WTC11 (cell line): Measurements from ENCODE around the gene PTPRK. TPM values are rescaled to one million over a fixed set of nuclear protein-coding genes. Genes with fewer than 3 reads are reported as not detected.

Experiments used
- ATAC-seq: fragments of 200-7000 bp; cut with Tn5 transposase; 2 replicates; pipeline ENCODE4 v1.10.0; 2021; ENCODE audit warnings: mild to moderate bottlenecking, moderate library complexity
- CTCF ChIA-PET: fragments of 300-600 bp; sonication (Branson Sonifier 250); formaldehyde crosslinking; loops from one replicate; lab custom pipeline; 2021; ENCODE audit warnings: antibody characterized with exemption; lab: Charles Lee
- POLR2A ChIA-PET: fragments of 350-600 bp; sonication (Branson Sonifier 250); formaldehyde crosslinking; loops from one replicate; lab custom pipeline; 2021; ENCODE audit warnings: antibody characterized with exemption; lab: Charles Lee
- DNase-seq: peaks from one replicate; pipeline ENCODE4 v3.0.0; 2021; ENCODE audit warnings: low spot score
- H3K27ac Mint-ChIP-seq: 2 replicates; pipeline ENCODE4 v1.8.0; 2021; ENCODE audit warnings: mixed read lengths
- H3K27me3 Mint-ChIP-seq: 2 replicates; pipeline ENCODE4 v1.8.0; 2021; ENCODE audit warnings: low read depth, mild to moderate bottlenecking, moderate library complexity, mixed read lengths
- H3K36me3 Mint-ChIP-seq: 2 replicates; pipeline ENCODE4 v1.8.0; 2021; ENCODE audit warnings: mixed read lengths
- H3K4me1 Mint-ChIP-seq: 2 replicates; pipeline ENCODE4 v1.8.0; 2022; ENCODE audit warnings: mixed read lengths
- H3K4me3 Mint-ChIP-seq: 2 replicates; pipeline ENCODE4 v1.8.0; 2021; ENCODE audit warnings: mild to moderate bottlenecking, moderate library complexity, mixed read lengths
- H3K9me3 Mint-ChIP-seq: 2 replicates; pipeline ENCODE4 v1.8.0; 2021; ENCODE audit warnings: mixed read lengths
- GRHL2 ChIP-seq: fragments of 250-450 bp; sonication (Bioruptor Pico); IDR thresholded peaks from 2 replicates; pipeline ENCODE4 v1.8.0; 2022; ENCODE audit warnings: mild to moderate bottlenecking, moderate library complexity; ENCODE audit not compliant: insufficient replicate concordance, severe bottlenecking
- JUN ChIP-seq: sonication (generic); formaldehyde crosslinking; IDR thresholded peaks from 2 replicates; pipeline ENCODE4 v1.8.0; 2023; ENCODE audit warnings: mild to moderate bottlenecking, missing genetic modification reagents
- RORB ChIP-seq: fragments of 250-450 bp; sonication (Bioruptor Pico); IDR thresholded peaks from 2 replicates; pipeline ENCODE4 v1.9.0; 2021; ENCODE audit warnings: mild to moderate bottlenecking
- ZBTB21 ChIP-seq: sonication (generic); formaldehyde crosslinking; IDR thresholded peaks from 2 replicates; pipeline ENCODE4 v1.8.1; 2023; ENCODE audit warnings: mild to moderate bottlenecking, missing genetic modification reagents, borderline replicate concordance
- total RNA-seq: library from RNA; stranded (reverse); gene quantifications from 3 replicates; pipeline ENCODE4 v1.2.3, GENCODE V29; 2021
- TF ChIP-seq, protein P1 (sequence below): sonication (generic); formaldehyde crosslinking; IDR thresholded peaks from 2 replicates; pipeline ENCODE4 v1.8.1; 2022; ENCODE audit warnings: mild to moderate bottlenecking, missing genetic modification reagents, moderate library complexity, borderline replicate concordance
- TF ChIP-seq, protein P2 (sequence below): fragments of 250-450 bp; sonication (Bioruptor Pico); conservative IDR thresholded peaks from 2 replicates; pipeline ENCODE4 v1.9.0; 2021; ENCODE audit warnings: mild to moderate bottlenecking
- TF ChIP-seq, protein P3 (sequence below): sonication (generic); formaldehyde crosslinking; IDR thresholded peaks from 2 replicates; pipeline ENCODE4 v1.8.0; 2023; ENCODE audit warnings: missing genetic modification reagents
- TF ChIP-seq, protein P4 (sequence below): sonication (generic); formaldehyde crosslinking; IDR thresholded peaks from 2 replicates; pipeline ENCODE4 v1.8.1; 2023; ENCODE audit warnings: mild to moderate bottlenecking, missing genetic modification reagents, moderate library complexity
- TF ChIP-seq, protein P5 (sequence below): fragments of 250-450 bp; sonication (Bioruptor Pico); IDR thresholded peaks from 2 replicates; pipeline ENCODE4 v1.9.0; 2021; ENCODE audit warnings: moderate library complexity, mild to moderate bottlenecking, inconsistent platforms, borderline replicate concordance
- TF ChIP-seq, protein P6 (sequence below): fragments of 250-450 bp; sonication (Bioruptor Pico); IDR thresholded peaks from 2 replicates; pipeline ENCODE4 v2.1.2; 2022; ENCODE audit warnings: mild to moderate bottlenecking, moderate library complexity
- TF ChIP-seq, protein P7 (sequence below): sonication (generic); formaldehyde crosslinking; IDR thresholded peaks from 2 replicates; pipeline ENCODE4 v1.8.0; 2022; ENCODE audit warnings: mild to moderate bottlenecking, missing genetic modification reagents
- TF ChIP-seq, protein P8 (sequence below): sonication (generic); formaldehyde crosslinking; IDR thresholded peaks from 2 replicates; pipeline ENCODE4 v1.8.0; 2022; ENCODE audit warnings: mild to moderate bottlenecking, missing genetic modification reagents

Gene PTPRK
- total RNA-seq, 1 experiment from 2014 or later: 44.8 TPM

DNA sequence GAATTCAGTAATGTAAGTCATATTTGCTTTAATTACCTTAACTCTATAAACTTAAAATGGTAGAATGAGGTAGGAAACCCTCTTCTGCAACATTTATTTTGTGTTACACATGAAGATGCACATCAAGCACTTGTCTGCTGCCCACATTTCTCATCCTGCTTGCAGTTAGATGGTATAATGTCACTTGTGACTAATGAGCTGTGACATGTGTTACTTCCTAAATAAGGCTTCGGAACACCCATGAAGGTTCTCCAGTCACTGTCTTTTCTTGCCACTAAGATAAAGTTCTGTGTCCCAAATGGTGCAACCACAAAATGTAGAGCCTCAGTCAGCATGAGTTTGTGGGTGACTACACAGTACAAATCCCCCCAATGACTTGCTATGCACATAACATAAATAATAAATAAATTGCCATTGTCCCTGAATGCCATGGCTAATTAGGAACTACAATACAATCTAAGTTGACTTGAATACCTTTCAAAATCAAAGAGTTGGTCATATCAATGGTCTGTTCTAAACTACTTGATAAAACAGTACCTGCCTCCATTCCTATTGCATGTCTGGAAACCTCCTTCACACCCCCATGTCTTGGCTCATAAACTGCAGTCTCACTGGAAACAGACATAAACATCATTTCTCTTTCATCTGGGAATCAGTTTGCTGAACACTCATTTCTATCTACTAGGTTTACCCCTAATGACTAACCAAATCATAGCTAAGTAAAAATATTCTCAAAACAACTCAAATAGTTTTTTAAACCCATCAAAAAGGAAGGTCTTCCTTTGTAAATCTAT, 157.2 kb downstream of the PTPRK start (continued):
- TF ChIP-seq, protein P1, sequence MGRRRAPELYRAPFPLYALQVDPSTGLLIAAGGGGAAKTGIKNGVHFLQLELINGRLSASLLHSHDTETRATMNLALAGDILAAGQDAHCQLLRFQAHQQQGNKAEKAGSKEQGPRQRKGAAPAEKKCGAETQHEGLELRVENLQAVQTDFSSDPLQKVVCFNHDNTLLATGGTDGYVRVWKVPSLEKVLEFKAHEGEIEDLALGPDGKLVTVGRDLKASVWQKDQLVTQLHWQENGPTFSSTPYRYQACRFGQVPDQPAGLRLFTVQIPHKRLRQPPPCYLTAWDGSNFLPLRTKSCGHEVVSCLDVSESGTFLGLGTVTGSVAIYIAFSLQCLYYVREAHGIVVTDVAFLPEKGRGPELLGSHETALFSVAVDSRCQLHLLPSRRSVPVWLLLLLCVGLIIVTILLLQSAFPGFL (CRISPR knock-in tag): no peak
- TF ChIP-seq, protein P2, sequence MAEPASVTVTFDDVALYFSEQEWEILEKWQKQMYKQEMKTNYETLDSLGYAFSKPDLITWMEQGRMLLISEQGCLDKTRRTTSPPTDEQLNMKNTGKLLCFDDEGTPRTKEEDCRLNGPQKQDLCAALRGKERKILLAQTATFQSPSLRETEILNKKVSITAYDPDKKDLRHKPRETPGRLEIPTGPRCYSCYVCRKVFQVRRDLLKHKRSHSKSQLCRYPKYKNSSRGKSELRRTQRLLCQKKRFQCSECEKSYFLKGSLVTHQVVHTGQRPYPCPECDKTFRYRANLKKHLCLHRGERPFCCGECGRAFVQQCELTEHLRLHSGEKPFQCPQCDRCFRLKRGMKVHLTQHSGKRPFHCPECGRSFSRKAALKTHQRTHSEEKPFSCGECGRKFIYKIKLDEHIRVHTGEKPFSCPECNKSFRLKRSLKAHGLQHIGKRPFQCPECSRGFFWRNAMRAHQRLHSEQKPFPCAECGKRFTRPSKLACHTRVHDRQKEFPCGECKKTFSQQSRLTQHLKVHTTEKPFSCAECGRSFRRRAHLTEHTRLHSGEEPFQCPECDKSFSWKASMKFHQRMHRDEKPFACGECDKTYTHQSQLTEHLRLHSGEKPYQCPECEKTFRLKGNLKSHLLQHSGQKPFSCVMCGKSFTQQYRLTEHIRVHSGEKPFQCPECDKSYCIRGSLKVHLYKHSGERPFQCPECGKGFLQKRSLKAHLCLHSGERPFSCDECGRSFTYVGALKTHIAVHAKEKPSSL (CRISPR knock-in tag): no peak
- TF ChIP-seq, protein P3, sequence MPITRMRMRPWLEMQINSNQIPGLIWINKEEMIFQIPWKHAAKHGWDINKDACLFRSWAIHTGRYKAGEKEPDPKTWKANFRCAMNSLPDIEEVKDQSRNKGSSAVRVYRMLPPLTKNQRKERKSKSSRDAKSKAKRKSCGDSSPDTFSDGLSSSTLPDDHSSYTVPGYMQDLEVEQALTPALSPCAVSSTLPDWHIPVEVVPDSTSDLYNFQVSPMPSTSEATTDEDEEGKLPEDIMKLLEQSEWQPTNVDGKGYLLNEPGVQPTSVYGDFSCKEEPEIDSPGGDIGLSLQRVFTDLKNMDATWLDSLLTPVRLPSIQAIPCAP (CRISPR knock-in tag): no peak

DNA sequence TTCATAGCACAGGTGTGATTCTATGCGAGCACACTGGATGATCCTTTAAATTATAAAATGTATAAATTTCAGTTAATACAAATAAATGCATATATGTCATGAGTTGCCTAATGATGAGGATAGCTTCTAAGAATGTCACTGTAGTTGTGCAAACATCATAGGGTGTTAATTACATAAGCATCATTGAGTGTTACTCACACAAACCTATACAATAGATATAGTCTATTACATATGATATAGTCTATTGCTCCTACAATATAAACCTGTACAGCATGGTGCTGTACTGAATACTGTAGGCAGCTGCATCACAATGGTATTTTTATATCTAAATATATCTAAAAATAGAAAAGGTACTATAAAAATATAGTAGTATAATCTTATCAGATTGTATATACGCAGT, 159.0 kb downstream of the PTPRK start:
- TF ChIP-seq, protein P4, sequence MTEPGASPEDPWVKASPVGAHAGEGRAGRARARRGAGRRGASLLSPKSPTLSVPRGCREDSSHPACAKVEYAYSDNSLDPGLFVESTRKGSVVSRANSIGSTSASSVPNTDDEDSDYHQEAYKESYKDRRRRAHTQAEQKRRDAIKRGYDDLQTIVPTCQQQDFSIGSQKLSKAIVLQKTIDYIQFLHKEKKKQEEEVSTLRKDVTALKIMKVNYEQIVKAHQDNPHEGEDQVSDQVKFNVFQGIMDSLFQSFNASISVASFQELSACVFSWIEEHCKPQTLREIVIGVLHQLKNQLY (CRISPR knock-in tag): no peak
- TF ChIP-seq, protein P5, sequence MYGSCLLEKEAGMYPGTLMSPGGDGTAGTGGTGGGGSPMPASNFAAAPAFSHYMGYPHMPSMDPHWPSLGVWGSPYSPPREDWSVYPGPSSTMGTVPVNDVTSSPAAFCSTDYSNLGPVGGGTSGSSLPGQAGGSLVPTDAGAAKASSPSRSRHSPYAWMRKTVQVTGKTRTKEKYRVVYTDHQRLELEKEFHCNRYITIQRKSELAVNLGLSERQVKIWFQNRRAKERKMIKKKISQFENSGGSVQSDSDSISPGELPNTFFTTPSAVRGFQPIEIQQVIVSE: no peak
- TF ChIP-seq GRHL2 (CRISPR knock-in tag): no peak
- TF ChIP-seq, protein P6, sequence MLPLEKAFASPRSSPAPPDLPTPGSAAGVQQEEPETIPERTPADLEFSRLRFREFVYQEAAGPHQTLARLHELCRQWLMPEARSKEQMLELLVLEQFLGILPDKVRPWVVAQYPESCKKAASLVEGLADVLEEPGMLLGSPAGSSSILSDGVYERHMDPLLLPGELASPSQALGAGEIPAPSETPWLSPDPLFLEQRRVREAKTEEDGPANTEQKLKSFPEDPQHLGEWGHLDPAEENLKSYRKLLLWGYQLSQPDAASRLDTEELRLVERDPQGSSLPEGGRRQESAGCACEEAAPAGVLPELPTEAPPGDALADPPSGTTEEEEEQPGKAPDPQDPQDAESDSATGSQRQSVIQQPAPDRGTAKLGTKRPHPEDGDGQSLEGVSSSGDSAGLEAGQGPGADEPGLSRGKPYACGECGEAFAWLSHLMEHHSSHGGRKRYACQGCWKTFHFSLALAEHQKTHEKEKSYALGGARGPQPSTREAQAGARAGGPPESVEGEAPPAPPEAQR (CRISPR knock-in tag): no peak
- TF ChIP-seq JUN (CRISPR knock-in tag): no peak
- TF ChIP-seq, protein P7, sequence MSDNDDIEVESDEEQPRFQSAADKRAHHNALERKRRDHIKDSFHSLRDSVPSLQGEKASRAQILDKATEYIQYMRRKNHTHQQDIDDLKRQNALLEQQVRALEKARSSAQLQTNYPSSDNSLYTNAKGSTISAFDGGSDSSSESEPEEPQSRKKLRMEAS (CRISPR knock-in tag): no peak
- TF ChIP-seq, protein P3 (CRISPR knock-in tag): no peak
- TF ChIP-seq, protein P8, sequence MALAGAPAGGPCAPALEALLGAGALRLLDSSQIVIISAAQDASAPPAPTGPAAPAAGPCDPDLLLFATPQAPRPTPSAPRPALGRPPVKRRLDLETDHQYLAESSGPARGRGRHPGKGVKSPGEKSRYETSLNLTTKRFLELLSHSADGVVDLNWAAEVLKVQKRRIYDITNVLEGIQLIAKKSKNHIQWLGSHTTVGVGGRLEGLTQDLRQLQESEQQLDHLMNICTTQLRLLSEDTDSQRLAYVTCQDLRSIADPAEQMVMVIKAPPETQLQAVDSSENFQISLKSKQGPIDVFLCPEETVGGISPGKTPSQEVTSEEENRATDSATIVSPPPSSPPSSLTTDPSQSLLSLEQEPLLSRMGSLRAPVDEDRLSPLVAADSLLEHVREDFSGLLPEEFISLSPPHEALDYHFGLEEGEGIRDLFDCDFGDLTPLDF (CRISPR knock-in tag): no peak
- TF ChIP-seq RORB: no peak
- TF ChIP-seq ZBTB21 (CRISPR knock-in tag): no peak
- POLR2A ChIA-PET: no interaction called here
- peaks cover 5% of the 10 kb centered on the region; the same call in 1 of the 2 replicates for H3K9me3 Mint-ChIP-seq
- CTCF ChIA-PET: no interaction called here
- no peaks in the 10 kb centered on the region for H3K36me3 Mint-ChIP-seq
- no peak for DNase-seq
- H3K27me3 Mint-ChIP-seq: no peaks in the 10 kb centered on the region
- no peak overlapping the region for H3K4me3 Mint-ChIP-seq
- H3K4me1 Mint-ChIP-seq: peaks cover 11% of the 10 kb centered on the region
- no peak for ATAC-seq
- H3K27ac Mint-ChIP-seq: no peak overlapping the region
